ENCODE data around the gene PBRM1. TPM values are rescaled to one million over a fixed set of nuclear protein-coding genes. Genes with fewer than 3 reads are reported as not detected.

Gene PBRM1
- total RNA-seq, 1 experiment from 2014 or later = 42.8 TPM

DNA sequence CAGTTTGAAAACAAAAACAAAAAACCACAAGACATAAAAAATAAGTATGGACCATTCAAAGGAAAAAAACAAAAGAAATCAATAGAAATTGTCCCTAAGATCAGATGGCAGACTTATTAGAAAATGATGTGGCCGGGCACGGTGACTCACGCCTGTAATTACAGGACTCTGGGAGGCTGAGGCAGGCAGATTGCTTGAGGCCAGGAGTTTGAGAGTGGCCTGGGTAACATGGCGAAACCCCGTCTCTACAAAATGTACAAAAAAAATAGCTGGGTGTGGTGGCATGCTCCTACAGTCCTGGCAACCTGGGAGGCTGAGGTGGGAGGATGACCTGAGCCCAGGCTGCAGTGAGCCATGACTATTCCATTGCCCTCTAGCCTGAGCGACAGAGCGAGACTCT, 36.8 kb upstream of the PBRM1 start:
- TF ChIP-seq, protein P1, sequence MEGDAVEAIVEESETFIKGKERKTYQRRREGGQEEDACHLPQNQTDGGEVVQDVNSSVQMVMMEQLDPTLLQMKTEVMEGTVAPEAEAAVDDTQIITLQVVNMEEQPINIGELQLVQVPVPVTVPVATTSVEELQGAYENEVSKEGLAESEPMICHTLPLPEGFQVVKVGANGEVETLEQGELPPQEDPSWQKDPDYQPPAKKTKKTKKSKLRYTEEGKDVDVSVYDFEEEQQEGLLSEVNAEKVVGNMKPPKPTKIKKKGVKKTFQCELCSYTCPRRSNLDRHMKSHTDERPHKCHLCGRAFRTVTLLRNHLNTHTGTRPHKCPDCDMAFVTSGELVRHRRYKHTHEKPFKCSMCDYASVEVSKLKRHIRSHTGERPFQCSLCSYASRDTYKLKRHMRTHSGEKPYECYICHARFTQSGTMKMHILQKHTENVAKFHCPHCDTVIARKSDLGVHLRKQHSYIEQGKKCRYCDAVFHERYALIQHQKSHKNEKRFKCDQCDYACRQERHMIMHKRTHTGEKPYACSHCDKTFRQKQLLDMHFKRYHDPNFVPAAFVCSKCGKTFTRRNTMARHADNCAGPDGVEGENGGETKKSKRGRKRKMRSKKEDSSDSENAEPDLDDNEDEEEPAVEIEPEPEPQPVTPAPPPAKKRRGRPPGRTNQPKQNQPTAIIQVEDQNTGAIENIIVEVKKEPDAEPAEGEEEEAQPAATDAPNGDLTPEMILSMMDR (conservative IDR thresholded peaks at IDR 0.05) = no peak
- no peak for TF ChIP-seq EZH2 (IDR thresholded peaks at IDR 0.05; ENCODE audit: low read depth)
- H3K4me2 ChIP-seq = no peak overlapping the region
- no peaks in the 10 kb centered on the region for H3K4me1 ChIP-seq (replicated peaks; ENCODE audit: insufficient read depth)
- no peaks in the 10 kb centered on the region for H3K27me3 ChIP-seq (ENCODE audit: insufficient read depth, low read depth)
- H4K20me1 ChIP-seq (ENCODE audit: insufficient read depth) = no peaks in the 10 kb centered on the region
- DNase-seq = no peak
- intact Hi-C loops (cut with micrococcal nuclease; ENCODE audit: unreplicated experiment) = no loop called here
- no peak overlapping the region for H2AFZ ChIP-seq
- CTCF ChIA-PET = no interaction called here
- H3K9me2 ChIP-seq (ENCODE audit: insufficient read depth) = no peaks in the 10 kb centered on the region
- POLR2A ChIA-PET (ENCODE audit: unreplicated experiment) = no interaction called here
- H3K36me3 ChIP-seq (ENCODE audit: low read depth) = 0 out of 2 replicates have a peak, but pooled peaks cover under 1% of the 10 kb centered on the region
- peaks cover 7% of the 10 kb centered on the region; the same call in 1 of the 2 replicates for H3F3A ChIP-seq (ENCODE audit: insufficient read depth, low read depth)
- no peak overlapping the region for H3K4me3 ChIP-seq
- H3K27ac ChIP-seq = no peak overlapping the region
- no TSS peak for BruUV-seq (replicated peaks)
- H3K79me2 ChIP-seq (ENCODE audit: low read depth) = no peaks in the 10 kb centered on the region
- H3K9me3 ChIP-seq (ENCODE audit: insufficient read depth, low read depth) = peaks cover 2% of the 10 kb centered on the region; the same call in 1 of the 2 replicates

DNA sequence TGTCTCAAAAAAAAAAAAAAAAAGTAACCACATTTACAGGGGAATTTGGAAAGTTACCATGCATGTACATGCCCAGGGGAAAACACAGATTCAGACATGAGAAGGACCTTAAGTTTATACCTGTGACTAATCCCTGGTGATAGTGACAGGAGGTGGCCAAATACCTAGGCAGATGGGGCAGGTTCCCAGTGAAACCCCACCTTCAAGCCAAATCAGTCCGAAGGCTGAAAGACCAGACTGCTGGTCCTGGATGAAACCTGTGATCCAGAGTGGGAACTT, 36.0 kb upstream of the PBRM1 start:
- TF ChIP-seq, protein P1 (conservative IDR thresholded peaks at IDR 0.05) = no peak
- no peak for TF ChIP-seq EZH2 (IDR thresholded peaks at IDR 0.05; ENCODE audit: low read depth)
- Histone ChIP-seq H3K4me3 (no peak overlapping the region), H3K79me2 (ENCODE audit: low read depth) (no peaks in the 10 kb centered on the region), H3F3A (ENCODE audit: insufficient read depth, low read depth) (peaks cover 7% of the 10 kb centered on the region; the same call in 1 of the 2 replicates), H4K20me1 (ENCODE audit: insufficient read depth) (no peaks in the 10 kb centered on the region), H3K27me3 (ENCODE audit: insufficient read depth, low read depth) (no peaks in the 10 kb centered on the region), H3K4me1 (replicated peaks; ENCODE audit: insufficient read depth) (no peaks in the 10 kb centered on the region), H3K27ac (no peak overlapping the region), H3K4me2 (no peak overlapping the region), H2AFZ (no peak overlapping the region), H3K9me3 (ENCODE audit: insufficient read depth, low read depth) (no peaks in the 10 kb centered on the region), H3K9me2 (ENCODE audit: insufficient read depth) (no peaks in the 10 kb centered on the region), H3K36me3 (ENCODE audit: low read depth) (no peaks in the 10 kb centered on the region)
- POLR2A ChIA-PET (ENCODE audit: unreplicated experiment) = no interaction called here
- no TSS peak for BruUV-seq (replicated peaks)
- DNase-seq = no peak
- intact Hi-C loops (cut with micrococcal nuclease; ENCODE audit: unreplicated experiment) = no loop called here
- CTCF ChIA-PET = no interaction called here

DNA sequence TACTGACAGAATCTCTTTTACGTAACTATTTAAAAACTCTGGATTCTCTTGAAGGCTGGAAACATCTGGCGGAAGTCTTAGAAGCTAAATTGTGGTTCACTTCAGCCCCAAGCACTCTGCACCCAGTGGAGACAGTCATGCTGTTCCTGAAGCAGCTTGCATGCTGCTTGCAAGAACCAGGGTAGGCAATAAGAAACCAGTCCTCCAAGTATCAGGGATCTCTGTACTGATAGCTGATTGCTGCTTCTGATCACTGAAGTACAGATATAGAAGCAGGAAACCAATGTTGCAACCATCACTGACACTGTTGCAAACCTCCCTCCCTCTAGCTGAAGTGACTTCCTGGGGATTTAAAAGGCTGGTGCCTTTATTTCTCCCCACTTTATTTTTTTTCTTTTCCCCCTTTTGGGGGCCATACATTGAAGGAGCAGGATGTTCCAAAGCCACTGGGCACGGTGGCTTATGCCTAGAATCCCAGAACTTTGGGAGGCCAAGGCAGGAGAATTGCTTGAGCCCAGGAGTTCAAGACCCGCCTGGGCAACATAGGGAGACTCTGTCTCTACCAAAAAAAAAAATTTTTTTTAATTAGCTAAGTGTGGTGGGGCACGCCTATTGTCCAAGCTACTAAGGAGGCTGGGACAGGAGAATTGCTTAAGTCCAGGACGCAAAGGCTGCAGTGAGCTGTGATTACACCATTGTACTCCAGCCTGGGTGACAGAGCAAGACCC, 35.5 kb upstream of the PBRM1 start:
- H3K4me3 ChIP-seq = no peak overlapping the region
- H4K20me1 ChIP-seq (ENCODE audit: insufficient read depth) = no peaks in the 10 kb centered on the region
- H3K79me2 ChIP-seq (ENCODE audit: low read depth) = no peaks in the 10 kb centered on the region
- POLR2A ChIA-PET (ENCODE audit: unreplicated experiment) = no interaction called here
- no peak overlapping the region for H3K4me2 ChIP-seq
- intact Hi-C loops (cut with micrococcal nuclease; ENCODE audit: unreplicated experiment) = no loop called here
- CTCF ChIA-PET = no interaction called here
- BruUV-seq (replicated peaks) = no TSS peak
- H3K9me3 ChIP-seq (ENCODE audit: insufficient read depth, low read depth) = no peaks in the 10 kb centered on the region
- TF ChIP-seq, protein P1 (conservative IDR thresholded peaks at IDR 0.05) = no peak
- TF ChIP-seq EZH2 (IDR thresholded peaks at IDR 0.05; ENCODE audit: low read depth) = no peak
- no peaks in the 10 kb centered on the region for H3K27me3 ChIP-seq (ENCODE audit: insufficient read depth, low read depth)
- no peaks in the 10 kb centered on the region for H3K4me1 ChIP-seq (replicated peaks; ENCODE audit: insufficient read depth)
- H3K36me3 ChIP-seq (ENCODE audit: low read depth) = no peaks in the 10 kb centered on the region
- H2AFZ ChIP-seq = no peak overlapping the region
- DNase-seq = no peak
- H3K9me2 ChIP-seq (ENCODE audit: insufficient read depth) = no peaks in the 10 kb centered on the region
- H3K27ac ChIP-seq = no peak overlapping the region
- peaks cover 7% of the 10 kb centered on the region; the same call in 1 of the 2 replicates for H3F3A ChIP-seq (ENCODE audit: insufficient read depth, low read depth)
